HL-60 (cell line): ENCODE measurements around the gene CTRB1.

Experiments
- CTCF ChIP-seq: IDR thresholded peaks from one replicate; pipeline ENCODE4 v1.5.1; 2011; ENCODE audit warnings: low read length, control low read depth, inconsistent platforms; ENCODE audit not compliant: insufficient read depth
- POLR2AphosphoS5 ChIP-seq: IDR thresholded peaks from 2 replicates; pipeline ENCODE4 v1.6.1; 2012; ENCODE audit warnings: low read depth
- SPI1 ChIP-seq: IDR thresholded peaks from 2 replicates; pipeline ENCODE4 v1.6.1; 2012; ENCODE audit warnings: low read depth, mild to moderate bottlenecking, borderline replicate concordance

GRCh38 chr16:75247249-75247648, 28.5 kb downstream of the CTRB1 start:
- TF ChIP-seq CTCF = no peak
- TF ChIP-seq POLR2AphosphoS5 = no peak
- no peak for TF ChIP-seq SPI1
